ENCODE measurements around the gene MRPS22.

Gene MRPS22

DNA sequence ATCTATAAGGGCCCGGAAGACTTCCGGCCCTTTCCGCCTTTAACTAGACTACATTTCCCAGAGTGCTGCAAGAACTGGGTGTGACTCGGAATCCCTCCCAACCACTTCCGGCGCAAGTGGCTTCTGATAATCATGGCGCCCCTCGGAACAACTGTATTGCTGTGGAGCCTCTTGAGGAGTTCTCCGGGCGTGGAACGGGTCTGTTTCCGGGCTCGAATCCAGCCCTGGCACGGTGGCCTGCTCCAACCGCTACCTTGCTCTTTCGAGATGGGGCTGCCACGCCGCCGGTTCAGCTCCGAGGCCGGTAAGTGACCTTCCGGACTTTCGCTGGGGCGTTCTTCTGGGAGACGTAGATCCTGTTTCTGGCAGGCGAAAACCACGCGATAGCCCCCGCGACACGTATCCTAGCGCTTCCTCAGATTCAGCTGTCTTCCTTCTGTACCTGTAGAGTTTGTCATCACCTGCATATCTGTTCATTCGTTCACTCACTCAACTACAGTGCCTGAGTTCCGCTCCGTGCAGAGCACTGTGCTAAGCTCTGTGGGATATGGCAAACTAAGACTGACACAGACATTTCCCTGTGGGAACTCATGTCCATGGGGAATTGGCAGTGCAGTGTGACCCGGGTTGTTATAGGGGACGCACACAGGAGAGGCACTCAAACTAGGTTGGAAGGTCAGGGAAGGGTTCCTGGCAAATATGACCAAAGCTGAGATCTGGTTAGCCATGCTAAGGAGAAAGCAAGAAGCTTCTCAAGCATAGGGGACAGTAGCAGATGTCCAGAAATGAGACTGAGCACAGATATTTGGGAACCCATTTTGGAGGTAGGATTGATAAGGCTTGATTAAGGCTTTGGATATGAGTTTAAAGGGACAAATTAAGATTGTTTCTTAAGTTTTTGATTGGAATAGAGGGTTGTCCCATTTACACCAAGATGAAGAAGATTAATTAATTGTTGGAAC, at the start of gene MRPS22:
TSS of gene MRPS22 (plus strand) at position 126 of the 962 bp plus-strand sequence. CDS start at position 133, 7 bp downstream.
- DNase-seq (ENCODE audit: low read depth in 2 of 2), result peak; percentile 73 to 78

DNA sequence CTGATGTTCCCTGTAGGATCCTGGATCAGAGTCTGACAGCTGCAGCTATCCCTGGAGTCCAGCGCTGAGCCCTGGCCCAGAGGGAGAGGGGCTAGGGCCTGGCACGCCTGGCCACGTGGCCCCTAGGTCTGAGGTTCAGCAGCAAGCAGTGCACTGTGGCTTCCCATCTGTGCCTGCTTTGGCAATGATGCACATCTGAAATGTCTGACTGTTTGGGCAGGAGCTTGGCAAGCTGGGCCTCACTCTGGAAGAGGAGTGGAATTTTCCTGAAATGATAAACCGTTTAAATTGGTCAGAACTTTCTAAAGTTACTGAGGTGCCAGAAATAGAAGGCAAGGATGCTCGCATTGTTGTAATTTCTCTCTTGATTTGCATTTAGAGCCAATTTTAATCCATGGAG, 48.8 kb upstream of the MRPS22 start:
- DNase-seq (ENCODE audit: low read depth in 2 of 2), result no peak

DNA sequence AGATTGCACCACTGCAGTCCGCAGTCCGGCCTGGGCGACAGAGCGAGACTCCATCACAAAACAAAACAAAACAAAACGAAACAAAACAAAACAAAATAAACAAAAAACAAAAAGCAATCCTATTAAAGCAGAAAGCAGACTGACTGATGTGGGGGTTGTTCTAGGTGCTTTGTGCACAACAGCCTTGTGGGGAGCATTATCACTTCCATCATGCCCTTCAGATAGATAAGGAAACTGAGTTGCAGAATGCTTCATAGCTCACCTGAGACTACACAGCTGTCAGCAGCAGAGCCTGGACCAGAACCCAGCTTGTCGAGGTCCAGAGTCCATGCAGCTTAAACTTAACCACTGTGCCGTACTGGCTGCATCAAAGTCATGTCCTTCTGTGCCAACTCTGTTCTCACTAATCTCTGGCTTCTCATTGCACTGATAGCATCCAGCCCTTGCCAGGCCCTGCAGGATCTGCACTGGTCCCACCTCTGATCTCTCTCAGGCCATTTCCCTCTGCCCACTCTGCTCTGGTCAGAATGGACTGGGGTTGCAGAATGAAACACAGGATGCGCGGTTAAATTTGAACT, 47.6 kb upstream of the MRPS22 start:
- no peak for DNase-seq (ENCODE audit: low read depth in 2 of 2)

DNA sequence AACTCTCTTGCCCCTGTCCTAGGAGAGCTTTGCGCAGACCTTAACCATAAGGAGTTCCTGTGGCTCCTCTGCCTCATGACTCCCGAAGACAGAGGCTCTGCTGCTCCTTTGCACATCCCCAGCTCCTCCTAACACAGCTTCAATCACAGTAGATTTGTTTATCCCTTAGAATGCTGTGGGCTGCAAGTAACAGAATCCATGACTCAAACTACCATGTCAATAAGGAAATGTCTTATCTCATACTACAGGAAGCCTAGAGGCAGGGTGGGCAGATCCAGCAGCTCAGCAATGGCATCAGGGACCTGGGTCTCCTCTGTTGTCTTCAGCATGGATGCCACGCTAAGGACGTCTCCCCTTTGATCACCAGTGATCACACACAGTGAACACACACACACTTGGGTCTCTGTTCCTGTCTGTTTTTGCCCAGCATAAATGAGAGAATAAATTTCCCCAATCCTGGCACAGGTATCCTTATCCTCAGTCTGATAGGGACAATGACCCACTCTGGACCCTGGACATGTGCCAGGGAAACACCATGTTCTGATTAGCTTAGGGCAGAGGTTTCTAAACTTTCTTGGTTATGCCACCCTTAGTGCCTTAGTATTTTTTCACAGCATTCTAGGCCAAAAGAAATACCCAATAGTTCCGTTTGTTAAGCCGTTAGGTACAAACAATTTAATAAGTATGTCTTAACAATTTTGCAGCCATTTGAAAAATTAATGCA, 46.1 kb upstream of the MRPS22 start:
- no peak for DNase-seq (ENCODE audit: low read depth in 2 of 2)

DNA sequence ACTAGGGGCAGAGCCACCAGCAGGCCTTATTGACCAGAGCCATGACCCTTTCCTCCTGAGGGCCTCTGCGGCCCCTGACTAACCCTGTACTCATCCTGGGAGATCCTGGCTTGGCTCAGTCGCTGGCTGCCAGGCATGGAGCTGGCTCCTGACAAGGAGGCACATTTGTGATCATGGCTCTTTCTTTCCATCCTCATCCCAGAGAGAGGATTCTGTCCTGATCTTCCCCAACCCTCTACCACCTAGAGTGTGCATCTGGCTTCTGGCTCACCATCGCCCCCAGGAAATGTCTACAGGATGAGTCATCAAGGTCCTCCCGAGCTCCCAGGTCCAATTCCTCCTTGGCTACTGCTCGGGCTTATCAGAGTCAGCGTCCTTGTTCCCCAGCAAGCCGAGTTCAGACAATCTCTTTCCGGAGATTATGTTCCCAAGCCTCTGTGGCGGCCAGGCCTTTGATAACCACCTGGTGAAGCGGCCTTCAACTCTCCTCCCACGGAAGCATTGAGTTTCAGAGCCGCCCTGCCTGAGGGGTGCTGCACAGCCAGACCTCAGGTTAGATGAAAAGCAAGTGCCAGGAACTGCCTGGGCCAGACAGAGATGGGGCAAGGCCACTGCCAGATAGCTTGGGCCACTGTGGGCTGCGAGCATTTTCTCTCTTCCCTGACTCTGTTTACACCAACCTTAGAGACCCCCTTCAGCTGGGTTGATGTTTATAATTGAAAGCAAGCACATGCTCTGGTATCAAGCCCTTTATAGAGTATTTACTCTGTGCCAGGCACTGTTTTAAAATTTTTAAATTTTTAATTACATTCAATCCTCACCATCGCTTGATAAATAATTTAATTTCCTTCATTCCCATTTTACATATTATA, 44.3 kb upstream of the MRPS22 start:
- DNase-seq (ENCODE audit: low read depth in 2 of 2), result no peak

DNA sequence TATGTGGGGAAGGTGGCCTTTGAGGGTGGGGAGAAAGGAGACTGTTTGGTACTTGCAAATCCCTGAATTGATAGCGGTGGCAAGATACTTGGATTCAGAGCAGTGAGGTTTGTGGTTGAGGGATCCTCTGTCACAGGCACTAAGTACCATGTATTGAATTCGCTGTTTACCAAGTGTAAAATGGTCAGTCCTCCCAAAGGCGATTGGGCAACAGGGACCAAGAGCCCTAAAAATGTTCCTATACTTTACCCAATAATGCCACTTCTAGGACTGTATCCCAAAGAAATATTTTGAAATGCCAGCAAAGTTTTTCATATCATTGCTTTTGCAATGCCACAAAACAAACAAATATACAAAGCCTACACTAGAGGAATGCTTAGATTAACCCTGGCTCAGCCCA, 43.4 kb upstream of the MRPS22 start:
- DNase-seq (ENCODE audit: low read depth in 2 of 2), result no peak

DNA sequence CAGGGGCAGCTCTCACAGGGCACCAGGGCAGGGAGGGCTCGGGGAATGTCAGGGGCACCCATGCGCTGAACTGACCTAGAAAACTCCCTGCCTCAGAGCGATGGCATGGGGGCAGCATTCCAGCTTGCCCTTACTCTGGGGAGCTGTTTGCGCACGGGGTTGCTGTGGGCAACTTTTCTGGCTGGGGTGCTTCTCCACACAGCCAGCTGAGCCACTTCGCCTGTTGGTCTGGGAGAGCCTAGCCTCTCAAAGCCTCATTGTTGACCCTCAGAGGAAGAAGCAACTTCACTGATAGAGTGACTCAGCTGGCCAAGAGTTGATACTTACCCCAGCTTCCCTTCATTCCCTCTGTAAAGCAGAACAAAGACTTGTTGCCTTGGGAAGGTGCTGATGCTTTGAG, 42.6 kb upstream of the MRPS22 start:
- no peak for DNase-seq (ENCODE audit: low read depth in 2 of 2)

DNA sequence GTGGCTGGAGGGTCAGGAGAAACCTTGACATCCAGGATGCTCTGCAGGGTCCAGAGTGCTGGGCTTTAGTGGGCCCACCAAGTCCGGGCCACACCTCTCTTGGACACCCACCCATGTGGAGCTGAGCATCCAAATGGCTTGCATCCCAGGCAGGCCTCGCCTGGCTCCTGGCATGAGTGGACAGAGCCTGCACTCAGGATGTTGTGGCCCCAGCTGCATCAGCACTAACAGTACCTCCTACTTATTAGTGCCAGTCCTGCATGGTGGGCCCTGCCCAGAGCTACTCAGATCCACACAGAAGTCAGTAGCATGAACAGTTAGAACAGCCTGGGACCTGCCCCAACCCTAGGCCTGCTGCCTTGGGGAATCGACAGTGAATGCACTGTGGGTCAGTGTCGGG, 42.2 kb upstream of the MRPS22 start:
- no peak for DNase-seq (ENCODE audit: low read depth in 2 of 2)

DNA sequence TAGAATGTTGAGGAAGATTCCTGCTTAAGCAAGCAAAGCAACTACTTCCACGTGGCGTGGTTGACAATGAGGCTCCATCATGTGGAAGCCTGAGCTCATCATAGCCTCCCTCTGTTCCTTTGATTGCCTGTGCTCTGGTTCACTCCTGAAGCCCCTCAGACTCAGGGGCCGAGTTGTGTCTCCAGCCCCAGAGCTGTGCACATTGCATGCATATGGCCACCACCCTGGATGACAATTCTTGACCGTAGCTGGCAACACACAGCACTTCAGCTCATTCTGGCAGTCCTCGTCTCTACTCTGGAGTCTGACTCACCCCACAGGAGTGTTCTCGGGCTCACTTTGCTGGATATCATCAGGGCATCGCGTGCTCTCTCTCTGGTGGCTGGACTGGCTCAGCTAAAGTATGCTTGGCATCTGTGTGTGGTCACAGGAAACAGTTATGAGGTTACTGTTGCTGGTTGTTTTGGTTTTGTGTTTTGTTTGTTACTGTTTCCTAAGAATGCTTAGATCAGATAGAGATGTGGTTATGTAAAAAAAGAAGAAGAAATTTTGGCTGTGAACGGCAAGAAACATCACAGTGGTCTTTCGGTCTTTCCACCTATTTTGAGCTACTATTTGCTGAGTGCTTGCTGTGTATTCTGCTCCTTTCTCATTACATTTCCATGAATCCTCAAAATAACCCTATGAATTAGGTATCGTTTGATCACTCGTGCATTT, 41.6 kb upstream of the MRPS22 start:
- DNase-seq (ENCODE audit: low read depth in 2 of 2), result no peak

DNA sequence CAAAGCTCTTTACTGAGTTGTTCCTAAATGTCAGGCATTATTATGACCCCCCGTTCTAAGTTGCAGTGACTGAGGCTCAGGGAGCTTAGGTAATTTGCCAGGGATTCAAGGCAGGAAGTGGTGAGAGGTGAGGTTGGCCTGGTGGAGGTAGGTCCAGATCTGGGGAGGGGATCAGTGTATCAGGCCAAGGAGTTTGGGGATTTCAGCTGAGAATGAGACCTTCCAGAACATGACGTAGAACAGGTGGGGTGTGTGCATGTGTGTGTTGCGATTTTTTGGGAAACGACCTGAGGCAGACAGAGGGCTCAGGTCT, 41.1 kb upstream of the MRPS22 start:
- DNase-seq (ENCODE audit: low read depth in 2 of 2), result no peak

DNA sequence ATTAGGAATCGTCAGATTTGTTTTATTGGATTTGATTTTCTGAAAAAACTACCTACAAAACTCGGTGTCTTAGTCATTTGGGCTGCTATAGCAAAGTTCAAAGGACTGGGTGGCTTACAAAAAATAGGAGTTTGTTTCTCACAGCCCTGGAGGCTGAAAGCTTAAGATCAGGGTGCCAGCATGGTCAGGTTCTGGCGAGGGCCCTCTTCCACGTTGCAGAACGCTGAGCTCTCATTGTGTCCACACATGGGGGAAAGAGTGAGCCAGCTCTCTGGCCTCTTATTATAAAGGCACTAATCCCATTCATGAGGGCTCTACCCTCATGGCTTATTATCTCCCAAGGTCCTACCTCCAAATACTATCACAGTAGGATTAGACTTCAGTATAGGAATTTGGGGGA, 40.6 kb upstream of the MRPS22 start:
- no peak for DNase-seq (ENCODE audit: low read depth in 2 of 2)

DNA sequence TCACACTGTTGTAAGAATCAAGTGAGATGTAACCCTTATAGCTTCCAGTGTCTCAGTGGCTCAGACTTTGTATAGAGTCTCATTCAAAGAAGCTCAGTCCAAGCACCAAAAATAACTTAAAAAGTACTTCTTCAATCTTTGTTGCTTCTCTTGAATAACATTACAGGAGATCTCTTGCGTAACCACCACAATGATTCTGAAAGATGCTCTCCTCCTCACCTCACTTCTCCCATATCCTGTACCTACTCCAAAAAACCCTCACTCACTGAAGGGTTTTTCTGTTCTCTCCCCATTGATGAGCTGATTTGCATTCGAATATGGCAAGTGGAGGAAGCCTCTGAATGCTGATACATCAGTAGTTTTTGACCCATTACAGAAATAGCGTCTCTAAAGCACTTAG, 39.4 kb upstream of the MRPS22 start:
- no peak for DNase-seq (ENCODE audit: low read depth in 2 of 2)

DNA sequence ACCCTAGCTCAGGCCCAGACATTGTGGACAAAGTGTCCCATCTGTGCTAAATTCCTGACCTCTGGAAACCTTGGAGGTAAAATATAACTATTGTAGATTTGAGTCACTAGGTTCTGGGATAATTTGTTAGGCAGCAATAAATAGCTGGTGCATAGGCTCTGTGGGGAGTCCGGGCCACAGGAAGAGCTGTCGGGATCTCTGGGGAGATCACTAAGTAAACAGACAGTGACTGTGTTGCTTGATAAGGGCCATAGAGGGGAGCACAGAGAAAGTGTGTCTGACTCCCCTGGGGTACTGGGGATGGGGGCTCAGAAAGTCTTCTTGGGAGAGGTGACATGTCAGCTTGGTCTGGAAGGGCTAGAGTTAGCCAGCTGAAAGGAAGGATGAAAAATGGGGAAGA, 37.7 kb upstream of the MRPS22 start:
- no peak for DNase-seq (ENCODE audit: low read depth in 2 of 2)

DNA sequence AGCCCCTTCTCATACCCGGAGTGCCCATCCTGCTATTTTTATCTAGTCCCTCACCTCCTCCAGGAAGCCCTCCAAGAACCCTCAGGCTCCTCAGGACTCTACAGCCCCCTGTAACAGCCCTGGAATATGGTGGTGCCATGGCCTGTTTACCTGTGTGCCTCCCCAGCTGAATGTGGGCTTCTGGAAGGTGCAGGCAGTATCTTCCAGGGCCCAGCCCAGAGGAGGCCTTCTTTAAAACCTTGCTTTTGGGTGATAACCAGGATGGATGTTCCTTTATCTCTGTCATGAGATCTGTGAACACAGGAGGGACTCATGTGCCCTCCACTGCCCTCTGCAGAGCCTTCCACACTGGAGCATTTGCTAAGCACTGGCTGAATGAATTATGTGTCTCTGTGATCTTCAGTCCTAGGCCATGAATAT, 36.7 kb upstream of the MRPS22 start:
- no peak for DNase-seq (ENCODE audit: low read depth in 2 of 2)

DNA sequence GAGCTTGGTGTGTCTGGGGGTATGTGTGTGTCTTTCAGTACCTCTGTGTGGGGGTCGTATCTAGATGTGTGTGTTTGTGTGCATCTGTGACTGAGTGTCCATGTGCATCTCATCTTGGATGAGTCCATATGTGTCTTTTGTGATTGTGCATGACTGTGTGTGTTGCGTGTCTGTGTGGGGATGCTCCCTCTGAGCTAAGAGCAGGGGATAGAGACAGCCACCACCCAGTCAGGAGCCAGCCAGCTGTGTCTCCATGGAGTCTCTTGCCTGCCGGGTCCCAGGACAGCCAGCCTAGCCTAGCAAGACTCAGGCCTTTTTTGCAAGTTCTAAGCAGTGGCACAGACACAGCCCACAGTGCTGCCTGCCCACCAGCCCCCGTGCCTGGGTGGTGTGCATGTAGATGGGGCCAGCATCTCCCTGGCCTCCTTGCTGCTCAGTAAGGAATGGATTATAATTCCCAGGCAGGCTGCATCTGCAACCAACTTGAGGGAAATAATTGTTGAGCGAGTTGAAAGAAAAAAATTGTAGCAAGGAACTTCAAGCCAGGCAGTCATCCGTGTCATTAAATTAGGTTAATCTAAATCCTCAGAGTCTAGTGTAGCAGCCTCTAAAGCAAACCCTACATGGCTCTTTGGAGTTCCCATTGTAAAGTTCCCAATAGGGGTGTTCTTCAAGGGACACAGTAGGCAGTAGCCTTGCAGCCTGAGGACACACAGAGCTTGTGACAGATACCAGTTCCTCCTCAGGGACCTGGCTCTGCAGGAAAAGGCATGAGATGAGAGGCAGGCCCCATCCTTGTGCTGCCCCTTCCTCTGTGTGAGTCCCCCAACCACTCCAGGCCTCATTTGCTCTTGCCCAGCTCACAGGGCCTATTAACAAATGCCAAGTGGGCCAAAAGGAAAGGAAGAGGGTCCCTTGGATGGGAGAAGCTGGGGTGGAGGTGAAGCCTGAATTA, 35.9 kb upstream of the MRPS22 start:
- DNase-seq (ENCODE audit: low read depth in 2 of 2), result no peak

DNA sequence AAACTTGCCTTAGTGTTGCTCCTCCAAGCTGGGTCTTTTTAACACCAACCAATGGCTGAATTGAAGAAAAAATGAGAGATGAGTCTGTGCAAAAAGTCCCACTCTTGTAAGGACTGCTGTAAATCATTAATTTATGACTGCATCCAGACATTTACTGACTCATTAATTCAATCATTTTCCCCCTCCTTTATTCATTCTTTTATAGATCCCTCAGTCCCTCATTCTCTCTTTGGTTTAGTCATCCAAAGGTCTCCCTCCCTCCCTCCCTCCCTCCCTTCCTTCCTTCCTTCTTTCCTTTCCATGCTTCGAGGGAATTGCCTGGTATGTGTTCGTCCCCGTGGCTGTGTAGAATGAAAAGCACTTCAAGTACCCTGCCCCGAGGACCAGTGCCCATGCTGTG, 35.3 kb upstream of the MRPS22 start:
- DNase-seq (ENCODE audit: low read depth in 2 of 2), result no peak

DNA sequence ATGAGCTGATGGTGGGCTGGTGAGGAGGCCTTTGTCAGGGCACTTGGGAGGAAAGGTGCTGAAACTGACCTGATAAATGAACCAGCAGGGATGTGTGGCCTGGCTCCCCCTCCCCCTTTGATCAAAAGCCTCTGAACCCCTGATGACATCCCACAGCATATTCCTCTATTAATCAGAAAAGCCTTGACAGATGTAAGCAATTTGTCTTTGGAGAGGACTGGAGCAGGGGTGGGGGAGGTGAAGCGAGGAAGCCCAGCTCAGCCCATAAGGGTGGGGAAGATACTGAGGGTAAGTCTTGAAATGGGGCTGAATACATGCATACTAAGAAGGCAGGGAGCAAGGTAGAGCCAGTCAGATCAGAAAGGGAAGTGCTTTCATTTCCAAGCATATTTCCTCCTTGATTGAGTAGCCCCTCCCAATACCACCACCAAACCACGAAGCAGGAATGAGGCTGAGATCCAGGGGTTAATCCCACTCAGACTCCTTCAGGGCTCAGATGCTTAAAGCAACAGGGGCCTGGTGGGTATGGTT, 34.7 kb upstream of the MRPS22 start:
- DNase-seq (ENCODE audit: low read depth in 2 of 2), result no peak

DNA sequence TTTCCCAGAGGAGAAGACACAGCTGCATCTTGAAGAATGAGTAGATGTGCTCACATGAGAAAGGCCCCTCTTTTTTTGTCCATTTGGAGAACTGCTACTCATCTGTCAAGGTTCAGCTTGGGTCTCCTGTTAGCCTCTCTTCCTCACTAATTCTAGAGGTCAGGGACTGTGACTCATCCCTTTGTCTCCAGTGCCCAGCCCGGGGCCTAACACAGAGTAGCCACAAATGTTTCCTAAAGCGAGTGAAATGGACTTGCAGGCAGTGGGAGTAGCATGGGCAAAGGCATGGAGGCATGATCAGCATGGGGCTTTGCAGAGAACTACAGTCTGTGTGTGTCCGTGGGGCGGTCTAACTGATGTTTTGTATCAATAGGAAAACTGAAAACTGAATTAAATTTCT, 33.9 kb upstream of the MRPS22 start:
- DNase-seq (ENCODE audit: low read depth in 2 of 2), result no peak

DNA sequence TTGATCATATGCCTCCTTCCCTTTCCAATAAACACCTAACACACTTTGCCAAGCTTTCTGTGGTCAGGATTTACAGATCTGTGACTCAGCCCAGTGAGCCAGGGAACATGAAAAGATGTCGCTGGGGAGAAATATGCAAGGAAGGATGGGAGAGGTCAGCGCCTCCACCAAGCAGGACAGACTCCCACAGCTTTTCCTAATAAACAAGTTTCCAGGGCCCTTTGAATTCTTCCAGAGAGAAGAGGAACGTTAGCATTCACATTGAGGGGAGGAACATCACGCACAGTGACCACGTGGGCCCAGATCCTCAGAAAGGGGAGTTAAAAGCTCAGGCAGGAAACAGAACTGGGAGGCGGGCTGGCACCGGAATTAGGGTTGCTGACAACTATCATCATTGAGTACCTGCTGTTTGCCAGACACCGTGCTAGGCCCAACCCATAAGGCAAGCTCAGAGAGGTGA, 33.3 kb upstream of the MRPS22 start:
- DNase-seq (ENCODE audit: low read depth in 2 of 2), result no peak

DNA sequence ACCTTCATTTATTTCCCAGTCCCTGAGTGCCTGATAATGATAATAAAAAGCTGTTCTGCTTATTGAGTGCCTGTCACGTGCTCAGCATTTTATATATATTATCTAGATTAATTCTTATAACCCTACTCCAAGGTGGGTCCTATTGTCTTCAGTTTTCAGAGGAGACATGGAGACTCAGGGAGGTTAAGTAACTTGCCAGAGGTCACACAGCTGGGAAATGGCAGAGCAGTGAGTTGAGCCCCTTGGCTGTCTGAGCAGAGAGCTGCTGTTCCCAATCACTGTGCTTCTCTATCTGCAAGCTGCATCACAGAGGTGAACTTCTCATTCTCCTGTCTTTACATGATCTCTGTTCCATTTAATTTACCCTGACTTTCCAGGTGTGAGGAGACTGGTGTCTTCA, 32.3 kb upstream of the MRPS22 start:
- DNase-seq (ENCODE audit: low read depth in 2 of 2), result no peak
